Esophagus muscularis mucosa (tissue), 4 donors: ENCODE results near the gene SPAAR. TPM values are rescaled to one million over a fixed set of nuclear protein-coding genes. Genes with fewer than 3 reads are reported as not detected.

Experiments used
- DNase-seq: peaks from one replicate; pipeline ENCODE4 v3.0.0-alpha.2; 2017; ENCODE audit errors: extremely low spot score
- H3K27ac ChIP-seq, 4 donors: fragments of 200-600 bp; sonication (generic); replicated peaks in 1 of 4; 1 replicate in 3 of 4; 2 replicates in 1 of 4; pipeline ENCODE4 v1.5.1; 2016 to 2019; ENCODE audit warnings: mild to moderate bottlenecking in 1 of 4
- H3K27me3 ChIP-seq, 4 donors: fragments of 200-600 bp; sonication (generic); one replicate each; pipeline versions ENCODE4 v1.5.1 to v1.6.0; 2016 to 2019
- H3K36me3 ChIP-seq, 4 donors: fragments of 200-600 bp; sonication (generic); one replicate each; pipeline ENCODE4 v1.5.1; 2016 to 2019
- H3K4me1 ChIP-seq, 4 donors: fragments of 200-600 bp; sonication (generic); one replicate each; pipeline ENCODE4 v1.5.1; 2016 to 2019
- H3K4me3 ChIP-seq, 4 donors: fragments of 200-600 bp; sonication (generic); 1 replicate in 2 of 4; 2 replicates in 2 of 4; pipeline ENCODE4 v1.5.1; 2016 to 2019; ENCODE audit warnings: mild to moderate bottlenecking in 4 of 4, moderate library complexity in 1 of 4
- H3K9me3 ChIP-seq, 4 donors: fragments of 200-600 bp; sonication (generic); 1 replicate in 3 of 4; 2 replicates in 1 of 4; pipeline ENCODE4 v1.5.1; 2016 to 2019
- EP300 ChIP-seq: sonication (generic); formaldehyde crosslinking; IDR thresholded peaks from one replicate; pipeline ENCODE4 v1.6.1; 2017; ENCODE audit warnings: antibody characterized with exemption
- POLR2A ChIP-seq: fragments of 450-650 bp; IDR thresholded peaks from one replicate; pipeline ENCODE4 v1.6.1; 2017; ENCODE audit warnings: antibody characterized with exemption, moderate library complexity, mild to moderate bottlenecking, low read depth
- POLR2AphosphoS5 ChIP-seq, 2 donors: sonication (generic); formaldehyde crosslinking; IDR thresholded peaks; one replicate each; pipeline ENCODE4 v1.6.1; 2017; ENCODE audit warnings: antibody characterized with exemption in 2 of 2
- WGBS: methylation state at CpG from one replicate; pipeline ENCODE4 v1.1.5; 2018; 5-methylcytosine and 5-hydroxymethylcytosine counted together
- intact Hi-C: fragments of 100-400 bp; cut with DNase I; formaldehyde crosslinking; loops from one replicate; pipeline ENCODE4 v1.15.1; 2023
- total RNA-seq, 4 donors: library from RNA; depleted of rRNA; stranded (reverse); fragments of >200 nt; gene quantifications; one replicate each; pipeline versions ENCODE4 v1.1.0 to v1.2.1, GENCODE V29; 2016
- TF ChIP-seq, protein P1 (sequence below), 3 experiments: fragments of 200-600 bp in 2 of 3; fragments of 450-650 bp in 1 of 3; sonication (generic) in 2 of 3; IDR thresholded peaks; one replicate each; pipeline ENCODE4 v1.5.1; 2017 to 2019; ENCODE audit warnings: antibody characterized with exemption in 3 of 3, mild to moderate bottlenecking in 2 of 3, moderate library complexity in 1 of 3

The SPAAR gene
- total RNA-seq, 4 donors from 2014 or later = 2.1 to 5.7 (median 2.8) TPM

DNA sequence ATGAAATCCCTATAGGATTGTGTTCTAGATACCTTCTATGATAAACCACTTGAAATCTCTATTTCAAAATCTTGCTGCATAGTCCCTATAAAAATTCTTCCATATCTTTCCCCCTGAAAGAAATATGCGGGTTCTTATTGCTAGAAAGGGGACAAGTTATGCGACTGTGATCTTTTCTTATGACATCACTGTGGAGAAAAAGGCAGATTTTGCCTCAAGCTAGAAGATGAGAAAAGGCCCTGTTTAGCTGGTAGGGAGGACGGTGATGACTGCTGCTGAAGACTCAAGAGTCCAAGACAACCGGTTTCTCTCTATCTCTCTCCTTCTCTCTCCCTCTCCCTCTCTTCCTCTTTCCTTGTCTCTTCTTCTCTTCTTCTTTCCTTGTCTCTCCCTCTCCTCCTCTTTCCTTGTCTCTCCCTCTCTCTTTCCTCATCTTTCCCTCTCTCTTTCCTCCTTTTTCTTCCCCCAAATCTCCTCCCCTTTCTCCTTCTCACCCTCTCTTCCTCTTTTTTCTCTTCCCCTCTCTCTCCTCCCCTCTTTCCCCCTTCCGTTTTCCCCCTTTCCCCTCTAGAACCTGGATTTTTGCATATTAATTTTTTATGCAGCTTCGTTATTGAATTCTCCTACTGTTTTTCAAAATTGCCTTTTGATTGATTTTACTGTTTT, 43.4 kb downstream of the SPAAR start:
- Histone ChIP-seq H3K27me3 (peaks cover 0 to 8% (median 0%) of the 10 kb centered on the region in 4 donors), H3K4me3 (no peak overlapping the region), H3K9me3 (no peaks in the 10 kb centered on the region), H3K36me3 (no peaks in the 10 kb centered on the region), H3K4me1 (peaks cover 0 to 11% (median 4%) of the 10 kb centered on the region in 4 donors), H3K27ac (no peak overlapping the region)
- DNase-seq = no peak
- TF ChIP-seq POLR2AphosphoS5 (IDR thresholded peaks at IDR 0.05) (no peak), POLR2A (no peak), EP300 (no peak)
- TF ChIP-seq, protein P1, sequence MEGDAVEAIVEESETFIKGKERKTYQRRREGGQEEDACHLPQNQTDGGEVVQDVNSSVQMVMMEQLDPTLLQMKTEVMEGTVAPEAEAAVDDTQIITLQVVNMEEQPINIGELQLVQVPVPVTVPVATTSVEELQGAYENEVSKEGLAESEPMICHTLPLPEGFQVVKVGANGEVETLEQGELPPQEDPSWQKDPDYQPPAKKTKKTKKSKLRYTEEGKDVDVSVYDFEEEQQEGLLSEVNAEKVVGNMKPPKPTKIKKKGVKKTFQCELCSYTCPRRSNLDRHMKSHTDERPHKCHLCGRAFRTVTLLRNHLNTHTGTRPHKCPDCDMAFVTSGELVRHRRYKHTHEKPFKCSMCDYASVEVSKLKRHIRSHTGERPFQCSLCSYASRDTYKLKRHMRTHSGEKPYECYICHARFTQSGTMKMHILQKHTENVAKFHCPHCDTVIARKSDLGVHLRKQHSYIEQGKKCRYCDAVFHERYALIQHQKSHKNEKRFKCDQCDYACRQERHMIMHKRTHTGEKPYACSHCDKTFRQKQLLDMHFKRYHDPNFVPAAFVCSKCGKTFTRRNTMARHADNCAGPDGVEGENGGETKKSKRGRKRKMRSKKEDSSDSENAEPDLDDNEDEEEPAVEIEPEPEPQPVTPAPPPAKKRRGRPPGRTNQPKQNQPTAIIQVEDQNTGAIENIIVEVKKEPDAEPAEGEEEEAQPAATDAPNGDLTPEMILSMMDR (IDR thresholded peaks at IDR 0.05) = no peak
- intact Hi-C loops = no loop called here
- 82% methylated on average over 6 of the region's 6 CpGs for WGBS

DNA sequence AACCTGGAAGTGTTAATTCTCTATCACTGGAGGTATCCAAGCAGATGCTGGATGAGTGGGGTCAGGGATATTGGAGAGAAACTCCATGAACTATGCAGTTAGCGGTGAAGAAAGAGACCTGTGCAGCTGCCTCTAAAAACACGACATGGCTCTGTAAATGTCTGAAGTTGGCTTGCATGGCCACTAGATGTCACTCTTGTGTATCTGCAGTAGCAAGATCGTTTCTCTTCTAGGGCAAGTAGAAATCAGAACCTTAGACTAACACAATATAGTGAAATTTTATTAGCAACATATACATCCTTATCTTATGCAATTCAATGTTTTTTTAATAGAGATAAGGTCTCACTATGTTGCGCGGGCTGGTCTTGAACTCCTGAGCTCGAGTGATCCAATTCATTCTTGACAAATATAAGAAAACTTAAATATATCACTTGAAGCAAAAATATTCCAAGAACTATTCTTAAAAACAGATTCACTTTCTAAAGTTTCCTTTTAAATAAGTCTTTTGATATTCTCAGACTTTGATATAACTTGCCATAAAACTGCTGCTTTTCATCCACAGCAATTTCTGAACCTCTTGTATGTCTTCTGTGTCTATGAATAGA, 45.8 kb downstream of the SPAAR start:
- WGBS = 12% methylated on average over 6 of the region's 6 CpGs
- intact Hi-C loops = loop anchor here (2.0 kb wide), 1 partner anchor 68 kb away; no protein-coding TSS in a partner anchor
- Histone ChIP-seq H3K27ac (no peak overlapping the region), H3K4me1 (peaks cover 0 to 5% (median 4%) of the 10 kb centered on the region in 4 donors), H3K4me3 (no peak overlapping the region), H3K9me3 (no peaks in the 10 kb centered on the region), H3K27me3 (peaks cover 0 to 9% (median 0%) of the 10 kb centered on the region in 4 donors), H3K36me3 (no peaks in the 10 kb centered on the region)
- no peak for DNase-seq
- TF ChIP-seq POLR2AphosphoS5 (IDR thresholded peaks at IDR 0.05) (no peak), EP300 (no peak), POLR2A (no peak)
- TF ChIP-seq, protein P1 (IDR thresholded peaks at IDR 0.05) = peak; percentile 80 to 90 (median 83)

DNA sequence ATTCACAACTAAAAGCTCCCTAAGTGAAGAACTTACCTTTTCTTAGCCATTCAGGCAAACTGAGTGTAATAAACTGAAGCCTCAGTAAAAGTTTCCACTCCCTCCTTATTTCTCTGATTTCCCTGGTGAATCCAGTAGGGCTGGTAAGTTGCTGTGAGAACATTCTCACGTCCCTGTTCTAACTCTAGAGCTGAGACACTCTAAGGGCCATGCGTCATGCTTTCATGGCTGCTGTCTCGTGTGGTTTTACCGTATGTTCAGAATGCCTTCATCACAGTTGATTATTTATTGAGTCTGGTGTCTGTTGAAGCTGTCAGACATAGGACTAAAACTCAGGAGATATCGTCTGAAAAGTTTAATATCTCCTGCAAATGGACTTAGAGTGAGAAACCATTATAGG, 47.4 kb downstream of the SPAAR start:
- no peak overlapping the region for H3K4me3 ChIP-seq
- DNase-seq = no peak
- H3K4me1 ChIP-seq = peaks cover 0 to 5% (median 4%) of the 10 kb centered on the region in 4 donors
- H3K9me3 ChIP-seq = no peaks in the 10 kb centered on the region
- TF ChIP-seq POLR2A (no peak), EP300 (no peak), POLR2AphosphoS5 (IDR thresholded peaks at IDR 0.05) (no peak)
- TF ChIP-seq, protein P1 (IDR thresholded peaks at IDR 0.05) = no peak
- H3K36me3 ChIP-seq = no peaks in the 10 kb centered on the region
- no peak overlapping the region for H3K27ac ChIP-seq
- WGBS = 80% methylated on average over 5 of the region's 5 CpGs
- peaks cover 0 to 22% (median 0%) of the 10 kb centered on the region in 4 donors for H3K27me3 ChIP-seq
- intact Hi-C loops = no loop called here

DNA sequence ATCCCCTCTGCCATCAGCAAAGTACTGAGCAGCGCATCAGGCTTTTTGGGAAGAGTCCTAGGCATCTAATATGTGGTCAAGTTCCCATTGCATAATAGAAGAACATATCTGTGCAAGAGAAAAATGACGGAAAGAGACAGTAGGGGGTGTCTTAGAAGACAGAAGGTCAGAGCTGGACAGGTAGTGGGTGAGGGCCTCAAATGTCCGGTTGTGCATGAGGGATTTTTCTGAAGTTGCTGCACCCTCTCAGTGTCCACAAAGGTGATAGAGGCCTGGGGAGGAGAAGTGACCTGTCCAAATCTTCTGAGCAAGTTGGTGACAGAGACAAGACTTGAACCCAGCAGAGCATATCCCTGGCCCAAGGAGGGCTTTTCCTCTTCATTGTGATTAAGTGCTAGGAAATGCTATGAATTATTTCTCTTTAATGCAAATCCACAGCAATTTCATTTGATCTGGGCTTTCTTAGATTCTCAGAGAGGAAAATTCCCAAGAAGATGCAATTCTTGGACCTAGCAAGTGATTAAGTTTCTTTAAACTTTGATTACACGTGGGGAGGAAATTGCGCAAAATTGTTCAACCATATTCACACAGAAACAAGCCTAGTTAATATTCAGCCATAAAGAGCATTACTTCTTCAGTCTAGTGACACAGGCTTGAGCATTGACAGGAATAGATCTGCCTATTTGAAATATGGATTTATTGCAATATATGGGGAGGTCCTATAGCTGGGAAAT, 49.0 kb downstream of the SPAAR start, which contains the start of gene OR2S2:
TSS of gene OR2S2 (minus strand) at position 51 of the 734 bp plus-strand sequence. CDS start 56 bp downstream, outside the sequence.
- H3K27me3 ChIP-seq = peaks cover 0 to 27% (median 0%) of the 10 kb centered on the region in 4 donors
- intact Hi-C loops = no loop called here
- WGBS = 91% methylated on average over 5 of the region's 5 CpGs

More for the DNA sequence above, 49.0 kb downstream of the SPAAR start, which contains the start of gene OR2S2:
- no peaks in the 10 kb centered on the region for H3K36me3 ChIP-seq
- TF ChIP-seq POLR2A = no peak
- no peaks in the 10 kb centered on the region for H3K9me3 ChIP-seq
- no peak within 1 kb of the TSS for H3K27ac ChIP-seq
- peaks cover 0 to 16% (median 12%) of the 10 kb centered on the region in 4 donors for H3K4me1 ChIP-seq
- no peak for DNase-seq
- no peak within 1 kb of the TSS for H3K4me3 ChIP-seq
